Activated effector memory CD4-positive, alpha-beta T cell treated with Interleukin-2 at 50 U/mL for 16 hours (primary cell): ENCODE data around the gene KIF20A.
"Not testable (repeated sequence)": the region's sequence is repeated elsewhere in the genome, so short reads cannot be mapped to it uniquely, and the experiment has no call there.

Experiments
- DNase-seq: peaks from one replicate; pipeline ENCODE4 v3.0.0-alpha.2; 2020

KIF20A gene

GRCh38 chr5:138188626-138189025 lies 9.7 kb downstream of the KIF20A start:
- no peak for DNase-seq

GRCh38 chr5:138192826-138193225 lies 13.9 kb downstream of the KIF20A start:
- no peak for DNase-seq

GRCh38 chr5:138193859-138194258 lies 14.9 kb downstream of the KIF20A start:
- DNase-seq, result not testable (repeated sequence)

DNA sequence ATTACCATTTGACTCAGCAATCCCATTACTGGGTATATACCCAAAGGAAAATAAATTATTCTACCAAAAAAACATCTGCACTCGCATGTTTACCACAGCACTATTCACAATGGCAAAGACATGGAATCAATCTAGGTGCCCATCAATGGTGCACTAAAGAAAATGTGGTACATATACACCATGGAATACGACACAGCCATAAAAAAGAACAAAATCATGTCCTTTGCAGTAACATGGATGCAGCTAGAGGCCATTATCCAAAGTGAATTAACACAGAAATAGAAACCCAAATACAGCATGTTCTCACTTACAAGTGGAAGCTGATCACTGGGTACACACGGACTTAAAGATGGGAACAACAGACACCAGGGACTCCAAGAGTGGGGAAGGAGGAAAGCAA lies 32.1 kb downstream of the KIF20A start:
- no peak for DNase-seq

- no peak for DNase-seq
Observed at GRCh38 chr5:138212828-138213160, 33.9 kb downstream of the KIF20A start.

DNA sequence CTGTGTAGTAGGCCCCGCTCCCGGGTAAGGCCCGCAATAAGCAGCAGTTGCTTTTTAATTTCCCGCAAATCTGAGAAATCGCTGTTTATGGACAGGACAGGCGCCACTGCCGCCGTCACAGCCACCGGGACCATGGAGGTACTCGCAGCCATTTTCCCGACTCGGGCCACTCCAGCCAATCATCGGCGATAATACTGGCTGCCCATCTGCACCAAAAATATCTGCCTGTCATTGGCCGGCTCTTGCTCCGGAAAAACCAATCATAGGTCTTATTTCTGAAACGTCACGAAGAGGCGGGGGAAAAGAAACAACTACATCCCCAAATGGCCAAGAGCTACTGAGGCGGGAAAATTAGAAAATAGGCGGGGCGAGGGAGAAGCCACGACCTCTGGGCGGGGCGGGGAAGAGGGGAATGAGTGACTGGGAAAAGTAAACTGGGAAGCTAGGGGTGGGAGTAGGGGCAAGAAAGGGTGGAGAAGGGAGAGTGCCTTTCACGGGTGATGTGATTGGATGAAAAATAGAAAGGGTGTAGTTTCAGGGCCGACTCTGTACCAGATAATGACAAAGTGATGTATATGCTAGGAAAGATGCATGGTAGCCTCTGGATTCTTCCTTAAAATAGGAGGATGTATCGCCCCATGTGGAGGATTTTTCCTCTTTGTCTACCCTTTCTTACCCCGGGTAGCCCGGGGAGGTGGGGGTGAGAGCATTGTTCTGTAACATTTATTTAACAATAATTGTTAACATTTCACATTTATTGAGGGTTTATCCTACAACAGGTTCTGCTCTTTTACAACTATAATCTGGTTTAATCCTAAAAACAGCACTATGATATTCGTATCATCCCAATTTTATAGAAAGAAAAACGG lies 34.5 kb downstream of the KIF20A start, which contains the start of gene CDC23:
TSS of gene CDC23 (minus strand) at position 163 of the 869 bp plus-strand sequence. CDS start at position 152, 11 bp downstream.
- DNase-seq, result peak; percentile 81

- DNase-seq, result no peak
Observed at GRCh38 chr5:138216799-138217198, 37.9 kb downstream of the KIF20A start.

- no peak for DNase-seq
Observed at GRCh38 chr5:138223532-138223931, 44.6 kb downstream of the KIF20A start.

GRCh38 chr5:138224712-138225111 lies 45.8 kb downstream of the KIF20A start:
- DNase-seq, result no peak

DNA sequence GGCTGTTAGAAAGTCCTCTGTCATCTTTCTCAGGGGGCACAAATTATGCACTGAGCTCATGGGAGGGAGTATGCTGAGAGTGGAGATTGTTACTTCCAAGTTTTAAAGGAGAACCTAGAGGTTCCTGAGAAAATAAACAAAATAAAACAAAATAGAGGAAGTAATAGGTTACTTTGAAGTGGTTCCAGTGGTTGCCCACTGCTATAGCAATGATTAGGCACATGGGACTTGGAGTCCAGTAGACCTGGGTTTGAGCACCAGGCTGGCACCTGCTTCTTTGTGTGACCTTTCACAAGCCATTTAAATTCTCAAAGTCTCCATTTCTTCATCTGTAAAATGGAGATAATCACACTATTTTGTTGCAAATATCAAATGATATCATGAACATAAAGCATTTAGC lies 48.0 kb downstream of the KIF20A start:
- no peak for DNase-seq

DNA sequence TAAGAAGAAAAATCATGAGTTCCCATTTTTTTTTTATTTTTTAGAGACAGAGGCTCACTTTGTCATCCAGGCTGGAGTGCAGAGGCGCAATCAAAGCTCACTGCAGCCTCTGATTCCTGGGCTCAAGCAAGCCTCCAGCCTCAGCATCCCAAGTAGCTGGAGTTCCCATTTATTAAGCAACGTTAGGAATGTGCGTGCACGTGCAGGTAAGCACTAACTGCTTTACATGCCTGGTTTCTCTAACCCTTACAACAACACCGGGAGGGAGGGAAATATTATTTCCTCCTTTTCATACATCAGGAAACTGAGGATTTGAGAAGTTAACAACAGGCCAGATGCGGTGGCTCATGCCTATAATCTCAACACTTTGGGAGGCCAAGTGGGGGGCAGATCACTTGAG lies 50.5 kb downstream of the KIF20A start:
- DNase-seq, result no peak

- no peak for DNase-seq
Observed at GRCh38 chr5:138230261-138230660, 51.3 kb downstream of the KIF20A start.

GRCh38 chr5:138230981-138231589 lies 52.2 kb downstream of the KIF20A start:
- no peak for DNase-seq

DNA sequence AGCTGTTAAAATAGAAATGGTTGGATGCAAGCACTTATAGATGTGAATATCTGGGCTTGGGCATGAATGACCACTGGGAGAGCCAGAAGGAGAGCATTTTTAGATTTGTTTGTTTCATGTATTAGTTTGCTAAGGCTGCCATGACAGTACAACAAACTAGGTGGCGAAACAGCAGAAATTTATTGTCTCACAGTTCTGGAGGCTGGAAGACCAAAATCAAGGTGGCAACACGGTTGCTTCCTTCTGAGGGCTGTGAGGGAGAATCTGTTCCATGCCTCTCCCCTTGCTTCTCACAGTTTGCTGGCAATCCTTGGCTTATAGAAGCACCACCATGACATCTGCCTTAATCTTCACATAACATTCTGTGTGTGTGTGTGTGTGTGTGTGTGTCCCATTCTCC lies 54.4 kb downstream of the KIF20A start:
- DNase-seq, result no peak

DNA sequence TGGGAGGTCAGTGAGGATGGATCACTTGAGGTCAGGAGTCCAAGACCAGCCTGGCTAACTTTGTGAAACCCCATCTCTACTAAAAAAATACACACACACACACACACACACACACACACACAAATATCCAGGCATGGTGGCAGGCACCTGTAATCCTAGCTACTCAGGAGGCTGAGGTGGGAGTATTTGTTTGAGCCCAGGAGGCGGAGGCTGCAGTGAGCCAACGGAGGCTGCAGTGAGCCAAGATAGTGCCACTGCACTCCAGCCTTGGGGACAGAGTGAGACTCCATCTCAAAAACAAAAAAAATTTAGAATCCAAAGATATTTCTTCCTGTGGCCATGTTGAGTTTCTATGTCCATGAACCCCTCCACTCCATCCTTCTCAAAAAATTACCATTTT lies 55.7 kb downstream of the KIF20A start:
- no peak for DNase-seq
